HG03108 (cell line): ENCODE results near the gene TNFRSF25.

ENCODE experiments used
- ATAC-seq: cut with Tn5 transposase; IDR thresholded peaks from one replicate; pipeline ENCODE4 v1.9.1; 2021; ENCODE audit warnings: moderate library complexity; ENCODE audit not compliant: unreplicated experiment

Gene TNFRSF25

GRCh38 chr1:6488602-6489382 is 22.8 kb upstream of the TNFRSF25 start:
- no peak for ATAC-seq

GRCh38 chr1:6487804-6488484 is 22.0 kb upstream of the TNFRSF25 start:
- no peak for ATAC-seq

GRCh38 chr1:6486433-6487011 is 20.5 kb upstream of the TNFRSF25 start:
- no peak for ATAC-seq

GRCh38 chr1:6485168-6486101 is 19.5 kb upstream of the TNFRSF25 start:
- no peak for ATAC-seq

GRCh38 chr1:6484826-6485167 is 18.8 kb upstream of the TNFRSF25 start:
- ATAC-seq, result no peak

- ATAC-seq, result no peak
These were observed 17.8 kb upstream of the TNFRSF25 start for GRCh38 chr1:6483761-6484117.

- ATAC-seq, result no peak
These were observed 17.2 kb upstream of the TNFRSF25 start for GRCh38 chr1:6483017-6483760.

- ATAC-seq, result no peak
These were observed 15.8 kb upstream of the TNFRSF25 start for GRCh38 chr1:6481820-6482219.

- no peak for ATAC-seq
These were observed 11.3 kb upstream of the TNFRSF25 start for GRCh38 chr1:6477039-6477820.

- ATAC-seq, result no peak
These were observed 10.5 kb upstream of the TNFRSF25 start for GRCh38 chr1:6476483-6476882.

- no peak for ATAC-seq
These were observed 9.6 kb upstream of the TNFRSF25 start for GRCh38 chr1:6475381-6476133.

GRCh38 chr1:6474815-6475282 is 8.9 kb upstream of the TNFRSF25 start:
- no peak for ATAC-seq

- ATAC-seq, result no peak
These were observed 8.2 kb upstream of the TNFRSF25 start for GRCh38 chr1:6473974-6474814.

- ATAC-seq, result no peak
These were observed 7.2 kb upstream of the TNFRSF25 start for GRCh38 chr1:6473156-6473555.

GRCh38 chr1:6472391-6472790 is 6.4 kb upstream of the TNFRSF25 start:
- no peak for ATAC-seq

- no peak for ATAC-seq
These were observed 6.0 kb upstream of the TNFRSF25 start for GRCh38 chr1:6471970-6472368.

GRCh38 chr1:6471086-6471969 is 5.4 kb upstream of the TNFRSF25 start:
- no peak for ATAC-seq
